ENCODE data around the gene WFDC1.

DNA sequence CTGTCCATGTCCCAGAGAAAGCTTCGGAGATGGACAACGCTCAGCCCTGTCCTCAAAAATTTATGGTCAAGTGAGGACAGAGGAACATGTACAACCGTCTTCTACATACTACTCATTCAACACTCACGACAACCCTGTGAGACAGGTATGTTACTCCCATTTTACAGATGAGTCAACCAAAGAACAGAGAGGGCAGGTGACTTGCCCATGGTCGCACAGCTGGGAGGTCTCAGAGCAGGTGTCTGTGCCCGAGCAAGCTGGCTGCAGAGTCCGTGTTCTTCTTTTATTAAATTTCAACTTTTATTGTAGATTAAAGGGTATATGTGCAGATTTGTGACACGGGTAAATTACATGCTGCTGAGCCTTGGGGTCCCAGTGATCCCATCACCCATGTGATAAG lies 5.8 kb upstream of the WFDC1 start:
- no peak for TF ChIP-seq CTCF (IDR thresholded peaks at IDR 0.05; ENCODE audit: low read depth, low read length)
- TF ChIP-seq MAX (IDR thresholded peaks at IDR 0.05; ENCODE audit: low read depth, low read length) = no peak
- no peak for TF ChIP-seq POLR2A (IDR thresholded peaks at IDR 0.05; ENCODE audit: extremely low read depth, insufficient read length)

Measured in NB4 (cell line).